ENCODE measurements around the gene VEZT. TPM values are rescaled to one million over a fixed set of nuclear protein-coding genes. Genes with fewer than 3 reads are reported as not detected.

VEZT gene
- total RNA-seq, 1 experiment from 2014 or later = 149 TPM

DNA sequence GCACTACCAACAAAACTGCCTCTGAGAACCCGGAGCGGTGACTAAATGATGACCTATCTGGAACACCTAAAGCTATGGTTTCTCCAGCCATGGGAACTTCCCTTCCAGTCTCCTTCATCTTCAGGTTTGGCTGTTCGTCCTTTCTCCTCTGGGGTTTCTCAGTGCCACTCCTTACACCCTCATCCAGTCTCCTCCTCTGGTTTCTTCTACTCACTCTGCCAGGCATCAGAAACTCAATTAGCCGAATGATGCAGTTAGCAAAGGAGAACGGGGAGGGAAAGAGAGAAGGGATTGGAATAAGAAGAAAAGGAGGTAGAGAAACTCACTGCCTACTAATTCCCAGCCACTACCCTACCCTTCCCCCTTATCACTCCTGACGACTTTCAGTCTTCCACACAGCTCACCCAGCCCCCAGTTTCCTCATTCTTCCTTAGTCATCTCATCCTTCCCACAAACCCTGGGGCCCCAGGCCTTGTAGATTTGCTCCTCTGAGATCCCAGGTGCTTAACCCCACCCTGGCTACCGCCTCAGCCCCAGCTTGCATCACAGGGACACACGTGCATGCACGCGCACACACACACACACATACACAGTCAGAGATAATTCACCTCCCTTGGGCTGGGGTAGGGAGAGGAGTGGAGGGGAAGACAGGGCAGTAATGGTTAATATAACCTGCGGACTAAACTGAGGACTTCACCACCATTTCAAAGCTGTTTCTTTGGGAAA is 13.3 kb upstream of the VEZT start:
- CTCF ChIA-PET = interaction anchor here (1.1 to 2.0 kb wide), 5 partner anchors 9 to 87 kb away, joined by 3 to 19 read pairs (median 7); partner anchors contain the start of genes FGD6 and VEZT
- peak overlapping the region; percentile 98 for H3K27ac Mint-ChIP-seq (ENCODE audit: unreplicated experiment)
- TF ChIP-seq, protein P1, sequence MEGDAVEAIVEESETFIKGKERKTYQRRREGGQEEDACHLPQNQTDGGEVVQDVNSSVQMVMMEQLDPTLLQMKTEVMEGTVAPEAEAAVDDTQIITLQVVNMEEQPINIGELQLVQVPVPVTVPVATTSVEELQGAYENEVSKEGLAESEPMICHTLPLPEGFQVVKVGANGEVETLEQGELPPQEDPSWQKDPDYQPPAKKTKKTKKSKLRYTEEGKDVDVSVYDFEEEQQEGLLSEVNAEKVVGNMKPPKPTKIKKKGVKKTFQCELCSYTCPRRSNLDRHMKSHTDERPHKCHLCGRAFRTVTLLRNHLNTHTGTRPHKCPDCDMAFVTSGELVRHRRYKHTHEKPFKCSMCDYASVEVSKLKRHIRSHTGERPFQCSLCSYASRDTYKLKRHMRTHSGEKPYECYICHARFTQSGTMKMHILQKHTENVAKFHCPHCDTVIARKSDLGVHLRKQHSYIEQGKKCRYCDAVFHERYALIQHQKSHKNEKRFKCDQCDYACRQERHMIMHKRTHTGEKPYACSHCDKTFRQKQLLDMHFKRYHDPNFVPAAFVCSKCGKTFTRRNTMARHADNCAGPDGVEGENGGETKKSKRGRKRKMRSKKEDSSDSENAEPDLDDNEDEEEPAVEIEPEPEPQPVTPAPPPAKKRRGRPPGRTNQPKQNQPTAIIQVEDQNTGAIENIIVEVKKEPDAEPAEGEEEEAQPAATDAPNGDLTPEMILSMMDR (IDR thresholded peaks at IDR 0.05; ENCODE audit: unreplicated experiment) = no peak
- no peaks in the 10 kb centered on the region for H3K27me3 Mint-ChIP-seq (ENCODE audit: unreplicated experiment)
- peaks cover 82% of the 10 kb centered on the region for H3K4me1 Mint-ChIP-seq (ENCODE audit: low read depth, unreplicated experiment)
- H3K9me3 Mint-ChIP-seq (ENCODE audit: low read depth, unreplicated experiment) = peaks cover 2% of the 10 kb centered on the region
- H3K36me3 Mint-ChIP-seq (ENCODE audit: insufficient read depth, unreplicated experiment) = peaks cover 84% of the 10 kb centered on the region
- peak overlapping the region; percentile 70 for H3K4me3 Mint-ChIP-seq (ENCODE audit: low read depth, unreplicated experiment)
- peak; percentile 94 for DNase-seq
- no TSS peak for BruUV-seq (replicated peaks)
- intact Hi-C loops (cut with micrococcal nuclease; ENCODE audit: unreplicated experiment) = loop anchor here (1.0 to 5.0 kb wide), 3 partner anchors 9 to 37 kb away; no protein-coding TSS in a partner anchor

DNA sequence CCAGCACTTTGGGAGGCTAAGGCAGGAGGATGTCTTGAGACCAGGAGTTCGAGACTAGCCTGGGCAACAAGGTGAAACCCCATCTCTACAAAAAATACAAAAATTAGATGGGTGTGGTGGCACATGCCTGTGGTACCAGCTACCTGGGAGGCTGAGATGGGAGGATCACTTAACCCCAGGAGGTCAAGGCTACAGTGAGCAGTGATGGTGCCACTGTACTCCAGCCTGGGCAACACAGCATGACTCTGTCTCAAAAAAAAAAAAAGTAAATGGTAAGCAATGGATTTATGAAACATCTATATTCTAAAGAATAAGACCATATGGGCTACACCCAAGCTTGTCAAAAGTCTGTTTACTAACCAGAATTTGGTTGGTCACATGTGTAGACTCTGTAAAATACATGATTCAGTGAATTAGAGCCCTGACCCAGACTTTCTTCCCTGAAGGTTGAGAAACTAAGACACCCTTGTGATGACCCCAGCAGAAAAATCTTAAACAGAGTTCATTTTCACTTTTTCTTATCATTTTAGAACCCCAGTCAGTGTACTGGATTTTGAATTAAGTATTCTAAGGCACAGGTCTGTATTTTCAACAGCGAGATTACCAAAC is 12.5 kb upstream of the VEZT start:
- peak overlapping the region; percentile 70 for H3K4me3 Mint-ChIP-seq (ENCODE audit: low read depth, unreplicated experiment)
- peak overlapping the region; percentile 98 for H3K27ac Mint-ChIP-seq (ENCODE audit: unreplicated experiment)
- H3K9me3 Mint-ChIP-seq (ENCODE audit: low read depth, unreplicated experiment) = peaks cover 2% of the 10 kb centered on the region
- TF ChIP-seq, protein P1 (IDR thresholded peaks at IDR 0.05; ENCODE audit: unreplicated experiment) = no peak
- H3K36me3 Mint-ChIP-seq (ENCODE audit: insufficient read depth, unreplicated experiment) = peaks cover 84% of the 10 kb centered on the region
- intact Hi-C loops (cut with micrococcal nuclease; ENCODE audit: unreplicated experiment) = loop anchor here (2.0 kb wide), 1 partner anchor 14 kb away; no protein-coding TSS in a partner anchor
- no peaks in the 10 kb centered on the region for H3K27me3 Mint-ChIP-seq (ENCODE audit: unreplicated experiment)
- no peak for DNase-seq
- H3K4me1 Mint-ChIP-seq (ENCODE audit: low read depth, unreplicated experiment) = peaks cover 82% of the 10 kb centered on the region
- BruUV-seq (replicated peaks) = no TSS peak
- CTCF ChIA-PET = interaction anchor here (1.0 to 2.0 kb wide), 9 partner anchors 8 to 143 kb away, joined by 3 to 19 read pairs (median 4); partner anchors contain the start of genes FGD6 and VEZT

DNA sequence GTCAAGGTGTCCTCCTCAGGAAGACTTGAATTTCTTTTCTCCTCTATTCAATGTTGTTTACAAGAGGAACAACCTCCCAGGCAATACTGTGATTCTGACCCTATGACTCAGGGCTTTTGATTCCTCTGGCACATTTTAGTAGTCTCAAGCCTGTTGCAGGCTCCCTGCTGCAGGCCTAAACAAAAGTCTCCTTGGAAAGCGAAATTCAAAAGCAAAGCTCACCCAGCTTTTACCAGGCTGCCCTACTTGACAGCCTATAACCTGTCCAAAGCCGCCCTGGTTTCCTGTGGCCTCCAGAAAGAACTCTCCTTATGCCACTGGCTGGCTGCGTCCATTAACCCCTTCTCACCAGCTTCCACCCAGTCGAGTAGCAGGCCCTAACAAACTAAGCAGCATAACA is 11.9 kb upstream of the VEZT start:
- Mint-ChIP-seq H3K4me3 (ENCODE audit: low read depth, unreplicated experiment) (peak overlapping the region; percentile 26), H3K27ac (ENCODE audit: unreplicated experiment) (peak overlapping the region; percentile 98), H3K36me3 (ENCODE audit: insufficient read depth, unreplicated experiment) (peaks cover 84% of the 10 kb centered on the region), H3K27me3 (ENCODE audit: unreplicated experiment) (no peaks in the 10 kb centered on the region), H3K9me3 (ENCODE audit: low read depth, unreplicated experiment) (peaks cover 2% of the 10 kb centered on the region), H3K4me1 (ENCODE audit: low read depth, unreplicated experiment) (peaks cover 81% of the 10 kb centered on the region)
- peak; percentile 21 for DNase-seq
- CTCF ChIA-PET = interaction anchor here (1.0 to 2.0 kb wide), 6 partner anchors 8 to 142 kb away, joined by 3 to 19 read pairs (median 4); partner anchors contain the start of genes FGD6 and VEZT
- no TSS peak for BruUV-seq (replicated peaks)
- TF ChIP-seq, protein P1 (IDR thresholded peaks at IDR 0.05; ENCODE audit: unreplicated experiment) = no peak
- intact Hi-C loops (cut with micrococcal nuclease; ENCODE audit: unreplicated experiment) = loop anchor here (2.0 kb wide), 1 partner anchor 13 kb away; no protein-coding TSS in a partner anchor

DNA sequence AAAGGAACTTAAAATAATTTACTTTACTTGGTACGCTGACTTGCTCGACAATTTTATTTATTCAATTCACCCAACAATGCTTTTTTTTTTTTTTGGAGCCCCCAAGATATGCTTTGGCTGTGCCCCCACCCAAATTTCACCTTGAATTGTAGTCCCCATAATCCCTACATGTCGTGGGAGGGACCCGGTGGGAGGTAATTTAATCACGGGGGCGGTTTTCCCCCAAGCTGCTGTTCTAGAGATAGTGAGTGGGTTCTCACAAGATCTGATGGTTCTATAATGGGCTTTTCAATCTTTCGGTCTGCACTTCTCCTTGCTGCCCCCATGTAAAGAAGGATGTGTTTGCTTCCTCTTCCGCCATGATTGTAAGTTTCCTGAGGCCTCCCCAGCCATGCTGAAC is 10.7 kb upstream of the VEZT start:
- DNase-seq = no peak
- TF ChIP-seq, protein P1 (IDR thresholded peaks at IDR 0.05; ENCODE audit: unreplicated experiment) = no peak
- H3K9me3 Mint-ChIP-seq (ENCODE audit: low read depth, unreplicated experiment) = peaks cover 2% of the 10 kb centered on the region
- CTCF ChIA-PET = interaction anchor here (1.3 to 1.4 kb wide), 2 partner anchors 11 to 33 kb away, joined by 3 to 4 read pairs; partner anchors contain the start of genes FGD6 and VEZT
- peaks cover 73% of the 10 kb centered on the region for H3K4me1 Mint-ChIP-seq (ENCODE audit: low read depth, unreplicated experiment)
- H3K4me3 Mint-ChIP-seq (ENCODE audit: low read depth, unreplicated experiment) = no peak overlapping the region
- no peaks in the 10 kb centered on the region for H3K27me3 Mint-ChIP-seq (ENCODE audit: unreplicated experiment)
- H3K36me3 Mint-ChIP-seq (ENCODE audit: insufficient read depth, unreplicated experiment) = peaks cover 82% of the 10 kb centered on the region
- peak overlapping the region; percentile 98 for H3K27ac Mint-ChIP-seq (ENCODE audit: unreplicated experiment)
- BruUV-seq (replicated peaks) = no TSS peak
- intact Hi-C loops (cut with micrococcal nuclease; ENCODE audit: unreplicated experiment) = no loop called here

Data from Calu3 (cell line).